Stimulated activated naive CD4-positive, alpha-beta T cell (primary cell): ENCODE data around the gene SLC13A3.
A peak's percentile ranks its signal among the peaks of the same experiment; 100 is the strongest.

Source experiments
- DNase-seq, 6 experiments: peaks; one replicate each; lab custom pipeline; 2025; lab: John Stamatoyannopoulos, UW

The SLC13A3 gene

GRCh38 chr20:46651091-46651962, at the start of gene SLC13A3:
TSS of gene SLC13A3 (minus strand) at chr20:46651459. CDS start at chr20:46651421, 38 bp downstream.
- no peak for DNase-seq

GRCh38 chr20:46701057-46701456, 49.8 kb upstream of the SLC13A3 start:
- DNase-seq = no peak

- DNase-seq = no peak
Measured at GRCh38 chr20:46700481-46700880, 49.2 kb upstream of the SLC13A3 start.

GRCh38 chr20:46699651-46700359, 48.5 kb upstream of the SLC13A3 start:
- no peak for DNase-seq

- no peak for DNase-seq
Measured at GRCh38 chr20:46698788-46699187, 47.5 kb upstream of the SLC13A3 start.

- DNase-seq = no peak
Measured at GRCh38 chr20:46696791-46697279, 45.6 kb upstream of the SLC13A3 start.

GRCh38 chr20:46695892-46696291, 44.6 kb upstream of the SLC13A3 start:
- no peak for DNase-seq

- DNase-seq = no peak
Measured at GRCh38 chr20:46694484-46694883, 43.2 kb upstream of the SLC13A3 start.

- no peak for DNase-seq
Measured at GRCh38 chr20:46691196-46691595, 39.9 kb upstream of the SLC13A3 start.

GRCh38 chr20:46690219-46691106, 39.2 kb upstream of the SLC13A3 start:
- no peak for DNase-seq

- DNase-seq = no peak
Measured at GRCh38 chr20:46689754-46690085, 38.5 kb upstream of the SLC13A3 start.

- DNase-seq = peak; percentile 88 to 98 (median 95)
Measured at GRCh38 chr20:46689082-46689753, 38.0 kb upstream of the SLC13A3 start, which contains the start of gene TP53RK. TSS of gene TP53RK (minus strand) at chr20:46689444. CDS start at chr20:46689414, 30 bp downstream.

GRCh38 chr20:46688151-46689081, 37.2 kb upstream of the SLC13A3 start:
- no peak for DNase-seq

GRCh38 chr20:46683939-46684750, 32.9 kb upstream of the SLC13A3 start:
- DNase-seq = no peak

- DNase-seq = no peak
Measured at GRCh38 chr20:46683668-46683938, 32.3 kb upstream of the SLC13A3 start.

- DNase-seq = no peak
Measured at GRCh38 chr20:46683011-46683667, 31.9 kb upstream of the SLC13A3 start.

GRCh38 chr20:46682063-46682821, 31.0 kb upstream of the SLC13A3 start:
- no peak for DNase-seq
